Right kidney (tissue), 1 donor: Measurements from ENCODE around the gene RCCD1.
A peak's percentile ranks its signal among the peaks of the same experiment; 100 is the strongest.

Source experiments
- DNase-seq: peaks from one replicate; pipeline ENCODE4 v3.0.0-alpha.2; 2016

The RCCD1 gene

GRCh38 chr15:90966262-90966661, 11.6 kb downstream of the RCCD1 start:
- DNase-seq, result no peak

DNA sequence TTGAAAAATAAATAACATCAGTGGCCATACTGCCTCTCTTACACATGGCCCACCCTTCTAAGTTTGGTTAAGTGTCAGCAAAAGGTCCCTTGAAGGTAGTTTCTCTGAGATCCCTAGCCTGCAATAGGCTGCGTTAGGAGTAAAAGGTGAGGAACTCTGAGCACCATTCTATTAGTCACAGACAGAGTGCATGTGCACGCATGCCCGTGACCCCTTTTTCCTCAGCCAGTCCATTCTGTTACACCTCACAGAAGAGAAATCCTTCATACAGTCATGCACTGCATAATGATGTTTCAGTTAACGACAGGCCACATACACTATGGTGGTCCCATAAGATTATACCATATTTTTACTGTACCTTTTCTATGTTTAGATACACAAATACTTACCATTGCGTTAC, 12.5 kb downstream of the RCCD1 start:
- DNase-seq, result no peak

DNA sequence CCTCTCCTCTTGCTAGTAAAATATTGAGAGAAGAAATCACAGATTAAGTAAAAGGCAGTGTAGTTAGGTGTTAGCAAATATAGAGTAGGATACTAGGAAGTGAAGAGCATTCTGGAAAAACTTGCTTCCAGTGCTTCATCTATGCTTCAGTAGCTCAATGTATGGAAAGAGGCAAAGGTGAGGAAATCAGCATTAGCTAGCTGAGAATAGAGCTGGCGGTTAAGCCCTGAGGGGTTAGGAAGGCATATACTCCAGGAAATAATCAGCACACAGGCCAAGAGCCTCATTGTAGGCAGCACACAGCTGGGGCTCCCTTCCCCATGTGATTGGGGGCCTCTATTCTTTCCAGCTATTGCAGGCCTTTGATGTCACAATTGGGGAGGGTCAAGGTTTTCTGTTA, 13.8 kb downstream of the RCCD1 start:
- no peak for DNase-seq

DNA sequence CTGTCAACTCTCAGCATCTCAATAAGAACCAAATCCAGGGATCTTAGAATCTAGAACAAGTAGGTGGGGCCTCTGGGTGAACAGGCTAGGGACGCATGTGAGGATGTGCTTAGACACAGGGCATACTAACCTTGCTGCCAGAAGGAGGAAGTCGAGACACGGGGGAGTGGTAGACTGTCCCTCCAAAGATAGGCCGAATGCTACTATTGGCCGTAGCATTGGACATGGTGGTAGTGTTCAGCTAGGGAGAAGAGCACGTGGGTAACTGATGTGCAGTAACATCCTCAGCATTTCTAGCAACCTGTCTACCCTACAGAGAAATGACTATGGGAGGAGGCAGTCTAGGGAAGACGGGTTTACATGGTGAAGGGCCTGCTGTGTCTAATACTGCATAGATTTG, 15.6 kb downstream of the RCCD1 start:
- no peak for DNase-seq

DNA sequence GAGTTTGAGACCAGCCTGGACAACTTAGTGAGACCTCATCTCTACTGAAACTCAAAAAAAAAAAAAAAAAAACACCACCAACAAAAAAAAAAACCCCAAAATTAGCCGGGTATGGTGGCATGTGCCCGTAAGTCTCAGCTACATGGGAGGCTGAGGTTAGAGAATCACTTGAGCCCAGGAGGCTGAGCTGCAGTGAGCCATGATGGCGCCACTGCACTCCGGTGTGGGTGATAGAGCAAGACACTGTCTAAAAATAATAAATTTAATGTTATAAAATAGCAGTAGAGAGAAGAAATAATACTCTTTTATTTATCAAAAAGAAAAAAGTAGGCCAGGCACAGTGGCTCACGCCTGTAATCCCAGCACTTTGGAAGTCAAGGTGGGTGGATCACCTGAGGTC, 17.4 kb downstream of the RCCD1 start:
- DNase-seq, result no peak

DNA sequence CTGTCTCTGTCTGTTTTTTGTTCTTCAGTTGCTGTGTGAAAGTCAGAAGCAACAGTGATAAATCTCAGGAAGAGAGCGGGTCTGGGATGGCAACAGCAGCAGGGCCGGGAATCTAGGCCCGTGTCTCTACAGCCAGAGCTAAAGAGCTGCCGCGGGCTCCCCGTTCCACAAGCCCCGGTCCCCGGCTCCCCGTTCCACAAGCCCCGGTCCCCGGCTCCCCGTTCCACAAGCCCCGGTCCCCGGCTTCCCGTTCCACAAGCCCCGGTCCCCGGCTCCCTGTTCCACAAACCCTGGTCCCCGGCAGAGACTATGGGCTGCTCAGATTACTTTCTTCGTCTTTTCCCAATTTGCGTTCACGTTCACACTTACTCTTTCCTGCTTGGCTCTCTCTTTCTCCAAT, 19.5 kb downstream of the RCCD1 start:
- DNase-seq, result no peak

- DNase-seq, result no peak
Measured at GRCh38 chr15:90979582-90979981, 24.9 kb downstream of the RCCD1 start.

DNA sequence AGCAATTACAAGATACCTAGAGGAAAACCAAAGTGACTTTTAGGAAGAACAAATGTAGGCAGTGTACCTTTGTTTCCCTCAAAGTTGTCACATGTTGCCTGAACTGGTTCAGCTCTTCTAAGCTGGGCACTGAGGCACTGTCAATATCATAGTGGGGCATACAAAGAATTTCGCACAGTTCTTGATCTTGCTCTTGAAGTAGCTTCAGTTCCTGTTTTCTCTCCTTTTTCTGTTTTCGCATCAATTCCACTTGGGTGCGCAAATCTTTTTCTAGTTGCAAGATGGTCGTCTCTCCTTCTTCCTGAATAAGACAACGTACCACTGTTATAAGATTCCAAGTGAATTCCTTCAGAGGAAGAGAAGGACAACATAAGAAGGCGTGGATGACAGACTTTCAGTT, 27.0 kb downstream of the RCCD1 start:
- DNase-seq, result no peak

GRCh38 chr15:90982135-90982534, 27.5 kb downstream of the RCCD1 start:
- DNase-seq, result no peak

DNA sequence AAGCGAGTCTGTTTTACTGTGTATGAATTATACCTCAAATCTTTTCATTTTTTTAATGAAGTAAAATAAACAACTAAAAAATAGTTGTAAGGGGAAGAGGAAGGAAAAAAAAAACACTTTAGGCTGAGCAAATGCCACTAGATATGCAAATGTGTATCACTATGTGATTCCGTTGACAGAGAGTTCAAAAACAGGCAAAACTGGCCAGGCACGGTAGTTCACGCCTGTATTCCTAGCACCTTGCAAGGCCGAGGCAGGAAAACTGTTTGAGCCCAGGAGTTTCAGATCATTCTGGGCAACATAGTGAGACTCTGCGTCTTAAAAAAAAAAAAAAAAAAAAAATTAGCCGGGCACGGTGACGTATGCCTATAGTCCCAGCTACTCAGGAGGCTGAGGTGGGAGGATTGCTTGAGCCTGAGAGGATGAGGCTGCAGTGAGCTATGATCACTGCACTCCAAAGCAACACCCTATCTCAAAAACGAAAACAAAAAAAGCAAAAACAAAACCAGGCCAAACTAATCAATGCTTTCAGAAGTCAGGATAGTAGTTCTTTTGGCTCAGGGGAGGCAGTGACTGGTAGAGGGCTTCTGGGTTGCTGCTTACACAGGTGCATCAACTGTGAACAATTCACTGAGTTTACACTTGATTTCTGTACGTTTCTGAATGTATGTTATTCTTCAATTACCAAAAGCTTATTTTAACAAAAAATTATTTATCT, 32.3 kb downstream of the RCCD1 start:
- no peak for DNase-seq

DNA sequence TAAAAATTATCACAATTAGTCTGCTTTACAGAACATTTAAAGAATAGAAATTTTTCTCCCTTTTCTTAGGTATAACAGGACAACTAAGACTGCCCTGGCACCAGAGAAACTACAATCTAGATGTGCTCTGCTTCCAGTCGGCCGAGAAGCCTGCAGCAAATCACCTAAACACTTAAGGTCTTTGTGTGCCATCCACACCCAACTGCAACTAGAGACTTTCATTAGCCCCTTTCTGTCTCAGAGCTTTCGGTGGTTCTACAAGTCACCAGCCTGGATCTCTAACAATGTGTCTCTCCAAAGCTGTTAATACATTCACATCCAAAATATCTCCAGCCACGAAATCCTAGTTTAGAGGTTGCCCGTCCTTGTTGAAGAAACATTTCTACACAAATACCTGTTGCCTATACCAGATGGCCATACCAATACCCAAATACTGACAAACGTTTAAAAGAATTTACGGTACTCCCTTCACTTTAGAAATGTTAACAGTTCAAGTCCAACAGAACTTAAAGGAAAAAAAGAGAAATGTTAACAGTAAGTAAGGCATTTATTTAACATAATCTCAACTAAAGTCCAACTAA, 33.0 kb downstream of the RCCD1 start:
- DNase-seq, result no peak

DNA sequence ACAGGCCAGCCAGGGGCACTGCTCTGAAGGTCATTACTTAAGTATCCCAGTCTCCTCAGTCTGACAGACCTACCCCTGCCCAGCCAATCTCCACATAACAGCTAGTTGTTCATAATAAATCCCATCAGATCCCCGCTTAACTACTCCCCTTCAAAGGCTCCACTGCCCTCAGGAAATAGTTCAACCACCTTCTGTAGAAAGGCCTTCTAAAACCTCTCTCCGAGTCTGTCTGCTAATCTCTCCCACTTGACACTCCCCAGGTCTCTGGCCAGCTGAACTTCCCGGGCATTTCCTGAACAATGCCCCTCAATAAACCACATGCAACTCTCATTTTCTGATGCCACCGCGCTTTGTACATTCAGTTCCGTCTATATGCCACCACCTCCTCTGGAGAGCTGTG, 33.6 kb downstream of the RCCD1 start:
- DNase-seq, result no peak

- no peak for DNase-seq
Measured at GRCh38 chr15:90989040-90989768, 34.5 kb downstream of the RCCD1 start.

DNA sequence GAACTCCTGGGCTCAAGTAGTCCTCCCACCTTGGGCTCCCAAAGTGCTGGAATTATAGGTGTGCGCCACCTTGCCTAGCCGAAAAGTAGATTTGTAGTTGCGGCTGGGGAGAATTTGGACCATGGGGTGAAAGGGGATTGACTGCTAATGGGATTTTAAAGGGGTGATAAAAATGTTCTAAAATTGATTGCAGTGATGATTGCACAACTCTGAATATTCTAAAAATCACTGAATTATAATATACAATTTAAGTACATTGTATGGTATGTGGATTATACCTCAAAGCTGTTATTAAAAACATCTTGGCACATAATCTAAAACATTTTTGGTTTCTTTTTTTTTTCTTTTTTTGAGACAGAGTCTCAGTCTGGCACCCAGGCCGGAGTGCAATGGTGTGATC, 35.8 kb downstream of the RCCD1 start:
- no peak for DNase-seq

DNA sequence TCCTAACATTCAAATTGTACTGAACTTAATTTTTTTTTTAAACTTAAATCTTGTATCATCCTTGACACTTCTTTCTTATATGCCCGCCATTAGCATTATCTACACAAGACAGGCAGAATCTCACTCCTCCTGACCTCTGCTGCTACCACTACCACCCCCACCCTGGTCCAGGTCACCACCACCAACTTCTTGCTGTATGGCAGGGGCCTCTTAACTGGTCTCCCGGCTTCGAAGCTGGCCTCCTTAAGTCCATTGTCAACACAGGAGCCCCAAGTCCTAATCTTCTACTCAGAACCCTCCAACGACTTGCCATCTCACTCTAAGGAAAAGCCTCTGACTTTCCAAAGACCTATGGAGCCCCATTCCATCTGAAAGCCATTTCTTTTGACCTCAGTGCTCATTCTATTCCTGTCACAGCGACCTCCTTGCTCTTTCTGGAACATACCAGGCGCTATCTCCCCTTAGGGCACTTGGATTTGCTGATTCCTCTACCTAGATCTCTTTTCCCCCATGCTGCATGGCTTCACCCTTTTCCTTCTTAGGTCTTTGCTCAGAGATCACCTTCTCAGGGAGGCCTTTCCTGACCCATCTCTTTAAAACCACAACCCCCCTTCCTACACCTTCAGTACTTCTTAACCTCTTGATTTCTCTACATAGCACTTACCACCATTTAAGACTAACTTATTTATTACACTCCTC, 37.1 kb downstream of the RCCD1 start:
- DNase-seq, result no peak

DNA sequence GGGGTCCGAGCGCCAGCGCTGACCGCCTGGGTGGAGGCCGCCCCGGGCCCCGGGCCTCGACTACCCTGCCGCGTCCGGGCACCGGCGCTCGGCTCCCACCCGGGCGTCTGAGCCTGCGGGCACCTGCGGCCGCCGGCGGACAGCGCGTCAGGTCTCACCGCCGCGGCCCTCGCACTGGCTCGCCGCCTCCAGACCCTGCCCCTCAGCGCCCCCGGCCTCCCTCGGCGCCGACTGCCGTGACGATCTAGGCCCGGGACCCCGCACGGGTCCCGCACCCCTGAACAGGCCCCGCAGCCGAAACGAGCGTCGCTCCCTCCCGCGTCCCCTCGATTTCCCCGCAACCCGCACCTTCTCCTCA, 39.4 kb downstream of the RCCD1 start:
- no peak for DNase-seq

DNA sequence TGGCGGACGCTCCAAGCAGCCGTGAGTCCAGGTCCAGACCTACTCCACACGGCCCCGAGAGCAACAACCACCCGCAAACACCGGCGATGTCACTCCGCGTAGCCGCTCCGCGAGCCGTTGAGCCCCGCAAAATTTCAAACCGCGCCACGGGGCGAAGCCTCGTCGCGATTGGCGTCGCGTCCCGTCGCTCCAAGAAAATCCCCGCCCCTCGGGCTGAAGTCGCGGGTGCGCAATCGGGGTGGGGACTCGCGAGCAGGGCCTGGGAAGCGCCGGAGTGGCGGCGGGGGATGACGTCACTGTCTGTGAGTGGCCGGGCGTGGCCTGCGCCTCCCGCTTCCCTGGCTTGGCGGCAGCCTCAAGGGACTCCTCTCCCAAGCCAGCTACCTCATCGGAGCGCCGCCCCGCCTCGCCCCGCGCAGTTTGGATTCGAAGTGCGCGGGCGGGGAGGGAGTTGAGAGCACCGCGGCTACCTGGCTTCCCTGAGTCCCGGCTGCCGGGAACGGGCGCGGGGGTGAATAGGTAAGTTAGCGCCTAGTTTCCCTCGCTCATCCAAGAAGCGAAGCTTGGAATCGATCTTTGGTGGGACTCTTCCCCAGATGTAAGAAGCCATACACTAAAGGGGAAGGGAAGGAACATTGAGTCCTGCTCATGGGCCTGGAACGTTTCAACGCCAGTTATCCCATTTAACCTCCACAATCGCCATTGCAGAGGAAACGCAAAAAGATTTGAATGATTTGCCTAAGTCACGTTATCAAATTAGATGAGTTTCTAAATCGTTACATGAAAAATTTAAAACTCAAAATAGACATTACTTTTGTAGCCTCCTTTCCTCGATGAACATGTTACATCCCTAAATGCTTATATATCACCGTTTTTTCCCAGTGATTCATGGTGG, 40.0 kb downstream of the RCCD1 start, which contains the start of gene PRC1:
PRC1 (minus strand) TSS at position 119 of the 895 bp plus-strand sequence; CDS start at position 1, 118 bp downstream.
- peak; percentile 89 for DNase-seq

GRCh38 chr15:90998737-90999136, 44.1 kb downstream of the RCCD1 start:
- DNase-seq, result no peak

DNA sequence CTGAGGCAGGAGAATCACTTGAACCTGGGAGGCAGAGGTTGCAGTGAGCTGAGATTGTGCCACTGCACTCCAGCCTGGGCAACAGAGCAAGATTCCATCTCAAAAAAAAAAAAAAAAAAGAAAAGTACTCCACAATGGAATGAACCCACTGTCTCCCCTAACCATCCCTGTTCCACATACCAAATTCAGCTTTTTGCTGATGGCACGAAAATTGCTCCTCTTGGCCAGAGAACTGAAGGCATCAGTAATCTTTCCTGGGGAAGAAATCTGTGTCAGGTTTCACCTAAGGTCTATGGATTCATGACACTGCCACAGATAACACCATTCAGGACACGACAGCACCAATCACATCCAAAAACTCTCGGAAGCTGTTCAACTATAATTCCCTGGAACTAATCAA, 46.5 kb downstream of the RCCD1 start:
- no peak for DNase-seq

DNA sequence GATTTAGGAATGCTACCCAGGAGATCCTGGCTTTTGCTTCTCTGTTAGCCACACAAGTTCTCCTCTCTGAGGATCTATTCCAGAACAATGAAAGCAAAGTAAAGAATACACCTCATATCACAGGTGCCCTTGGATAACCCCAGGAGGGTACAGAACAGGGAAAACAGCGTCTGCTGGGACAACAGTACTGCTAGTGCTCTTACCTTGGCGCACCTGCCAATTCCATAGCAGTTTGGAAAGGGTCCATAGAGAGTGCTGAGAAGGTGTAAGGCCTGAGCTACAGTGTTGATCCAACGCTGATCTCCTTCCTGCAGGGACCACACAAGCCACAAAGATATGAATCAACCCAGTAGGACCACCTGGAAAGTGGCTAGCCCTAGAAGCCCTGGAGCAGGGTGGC, 52.6 kb downstream of the RCCD1 start:
- no peak for DNase-seq
